ENCODE data around the gene CGB1.
"Not testable (repeated sequence)": the region's sequence is repeated elsewhere in the genome, so short reads cannot be mapped to it uniquely, and the experiment has no call there.

DNA sequence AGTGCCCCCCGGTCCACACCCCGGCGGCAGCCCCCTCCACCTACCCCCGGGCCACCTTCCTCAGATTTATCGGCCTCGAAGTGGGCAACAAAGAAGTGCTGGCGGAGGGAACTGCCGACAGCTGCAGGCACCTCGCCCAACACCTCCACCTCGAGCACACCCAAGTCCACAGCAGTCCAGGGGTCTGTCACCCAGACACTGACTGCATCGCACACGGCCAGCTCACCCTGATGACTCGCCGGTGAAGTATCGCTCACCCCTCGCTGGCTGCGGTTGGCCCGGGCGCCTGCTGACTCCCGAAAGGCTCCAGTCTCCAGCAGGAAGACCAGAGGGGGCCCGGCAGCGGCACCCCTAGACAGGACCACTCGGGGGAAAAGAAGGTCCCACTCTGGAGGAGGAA, 11.1 kb downstream of the CGB1 start:
- not testable (repeated sequence) for TF ChIP-seq POLR2A, POLR2AphosphoS5 (IDR thresholded peaks at IDR 0.05)
- TF ChIP-seq, protein P1, sequence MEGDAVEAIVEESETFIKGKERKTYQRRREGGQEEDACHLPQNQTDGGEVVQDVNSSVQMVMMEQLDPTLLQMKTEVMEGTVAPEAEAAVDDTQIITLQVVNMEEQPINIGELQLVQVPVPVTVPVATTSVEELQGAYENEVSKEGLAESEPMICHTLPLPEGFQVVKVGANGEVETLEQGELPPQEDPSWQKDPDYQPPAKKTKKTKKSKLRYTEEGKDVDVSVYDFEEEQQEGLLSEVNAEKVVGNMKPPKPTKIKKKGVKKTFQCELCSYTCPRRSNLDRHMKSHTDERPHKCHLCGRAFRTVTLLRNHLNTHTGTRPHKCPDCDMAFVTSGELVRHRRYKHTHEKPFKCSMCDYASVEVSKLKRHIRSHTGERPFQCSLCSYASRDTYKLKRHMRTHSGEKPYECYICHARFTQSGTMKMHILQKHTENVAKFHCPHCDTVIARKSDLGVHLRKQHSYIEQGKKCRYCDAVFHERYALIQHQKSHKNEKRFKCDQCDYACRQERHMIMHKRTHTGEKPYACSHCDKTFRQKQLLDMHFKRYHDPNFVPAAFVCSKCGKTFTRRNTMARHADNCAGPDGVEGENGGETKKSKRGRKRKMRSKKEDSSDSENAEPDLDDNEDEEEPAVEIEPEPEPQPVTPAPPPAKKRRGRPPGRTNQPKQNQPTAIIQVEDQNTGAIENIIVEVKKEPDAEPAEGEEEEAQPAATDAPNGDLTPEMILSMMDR (IDR thresholded peaks at IDR 0.05) = not testable (repeated sequence)

All from prostate gland (tissue), 2 donors.